ENCODE results near the gene VAC14. TPM values are rescaled to one million over a fixed set of nuclear protein-coding genes. Genes with fewer than 3 reads are reported as not detected.

VAC14 gene
- total RNA-seq, 1 donor from 2014 or later, result 38.4 TPM

DNA sequence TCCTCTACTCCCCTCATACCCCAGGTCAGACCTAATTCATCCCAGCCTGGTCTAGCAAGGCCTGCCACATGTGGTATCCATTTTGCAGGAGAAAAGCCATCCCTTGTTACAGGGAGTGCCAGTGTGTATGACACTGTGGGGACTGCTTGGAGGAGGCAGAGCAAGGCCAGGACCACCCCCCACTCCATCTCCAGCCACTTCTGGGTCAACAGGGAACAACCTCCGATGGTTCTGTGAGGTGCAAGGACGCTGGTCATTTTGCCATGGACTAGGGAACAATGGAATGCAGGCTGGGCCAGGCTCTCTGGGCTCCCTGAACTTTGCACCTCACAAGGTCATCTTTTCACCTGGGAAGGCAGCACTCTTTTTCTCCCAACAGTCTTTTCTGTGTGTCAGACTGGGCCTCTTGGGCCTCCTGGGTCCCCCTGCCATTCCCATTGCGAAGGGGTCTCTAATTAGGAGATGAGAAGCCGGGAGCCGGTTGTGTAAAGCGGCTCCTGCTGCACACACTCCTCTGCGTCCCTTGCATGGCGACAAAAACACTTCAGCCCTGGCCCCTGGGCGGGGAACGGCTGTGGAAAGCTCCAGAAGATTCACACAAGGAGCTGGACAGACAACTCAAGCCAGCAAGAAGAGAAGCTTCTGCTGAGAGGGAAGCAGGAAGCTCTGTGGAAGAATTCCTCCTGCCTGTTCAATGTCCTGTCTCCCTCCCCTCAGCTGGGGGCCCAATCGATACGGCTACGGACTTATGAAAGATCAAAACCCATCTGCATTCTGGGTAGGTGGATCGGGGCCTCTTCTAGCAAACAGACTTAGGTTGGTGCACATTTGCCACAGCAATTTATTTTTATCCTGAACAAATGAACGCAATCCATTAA lies 76.6 kb downstream of the VAC14 start:
- H3K9me3 Mint-ChIP-seq (ENCODE audit: low read depth), result peaks cover 9% of the 10 kb centered on the region
- H3K36me3 Mint-ChIP-seq (ENCODE audit: insufficient read depth), result peaks cover 20% of the 10 kb centered on the region
- H3K27me3 Mint-ChIP-seq, result no peaks in the 10 kb centered on the region
- no peak overlapping the region for H3K4me3 Mint-ChIP-seq (ENCODE audit: low read depth)
- peaks cover 12% of the 10 kb centered on the region for H3K4me1 Mint-ChIP-seq (ENCODE audit: low read depth)
- no peak for DNase-seq (ENCODE audit: low spot score, unreplicated experiment)
- H3K27ac Mint-ChIP-seq, result peak overlapping the region; percentile 71
- TF ChIP-seq, protein P1, sequence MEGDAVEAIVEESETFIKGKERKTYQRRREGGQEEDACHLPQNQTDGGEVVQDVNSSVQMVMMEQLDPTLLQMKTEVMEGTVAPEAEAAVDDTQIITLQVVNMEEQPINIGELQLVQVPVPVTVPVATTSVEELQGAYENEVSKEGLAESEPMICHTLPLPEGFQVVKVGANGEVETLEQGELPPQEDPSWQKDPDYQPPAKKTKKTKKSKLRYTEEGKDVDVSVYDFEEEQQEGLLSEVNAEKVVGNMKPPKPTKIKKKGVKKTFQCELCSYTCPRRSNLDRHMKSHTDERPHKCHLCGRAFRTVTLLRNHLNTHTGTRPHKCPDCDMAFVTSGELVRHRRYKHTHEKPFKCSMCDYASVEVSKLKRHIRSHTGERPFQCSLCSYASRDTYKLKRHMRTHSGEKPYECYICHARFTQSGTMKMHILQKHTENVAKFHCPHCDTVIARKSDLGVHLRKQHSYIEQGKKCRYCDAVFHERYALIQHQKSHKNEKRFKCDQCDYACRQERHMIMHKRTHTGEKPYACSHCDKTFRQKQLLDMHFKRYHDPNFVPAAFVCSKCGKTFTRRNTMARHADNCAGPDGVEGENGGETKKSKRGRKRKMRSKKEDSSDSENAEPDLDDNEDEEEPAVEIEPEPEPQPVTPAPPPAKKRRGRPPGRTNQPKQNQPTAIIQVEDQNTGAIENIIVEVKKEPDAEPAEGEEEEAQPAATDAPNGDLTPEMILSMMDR (IDR thresholded peaks at IDR 0.05; ENCODE audit: unreplicated experiment), result no peak

DNA sequence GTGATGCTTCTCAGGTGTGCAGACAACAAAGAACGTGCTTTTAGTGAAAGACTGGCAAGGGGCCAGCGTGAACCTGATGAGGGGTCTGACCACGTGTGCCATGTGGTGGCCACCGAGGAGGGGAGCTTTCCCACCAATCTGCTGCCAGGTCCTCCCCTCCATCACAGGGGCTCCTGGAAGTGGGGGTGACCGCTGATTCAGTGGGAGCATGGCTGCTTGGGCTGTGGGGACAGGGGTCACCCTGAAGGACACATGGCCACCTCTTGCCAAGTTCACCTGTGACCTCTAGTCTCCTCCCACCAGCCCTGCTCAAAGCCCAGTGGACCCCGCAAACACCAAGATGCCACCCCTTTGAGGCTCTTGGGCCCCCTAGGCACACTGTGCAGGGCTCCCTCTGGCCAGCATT lies 77.2 kb downstream of the VAC14 start:
- no peak overlapping the region for H3K27ac Mint-ChIP-seq
- TF ChIP-seq, protein P1 (IDR thresholded peaks at IDR 0.05; ENCODE audit: unreplicated experiment), result no peak
- peaks cover 23% of the 10 kb centered on the region for H3K36me3 Mint-ChIP-seq (ENCODE audit: insufficient read depth)
- peaks cover 12% of the 10 kb centered on the region for H3K4me1 Mint-ChIP-seq (ENCODE audit: low read depth)
- H3K9me3 Mint-ChIP-seq (ENCODE audit: low read depth), result peaks cover 11% of the 10 kb centered on the region
- no peak overlapping the region for H3K4me3 Mint-ChIP-seq (ENCODE audit: low read depth)
- H3K27me3 Mint-ChIP-seq, result no peaks in the 10 kb centered on the region
- no peak for DNase-seq (ENCODE audit: low spot score, unreplicated experiment)

DNA sequence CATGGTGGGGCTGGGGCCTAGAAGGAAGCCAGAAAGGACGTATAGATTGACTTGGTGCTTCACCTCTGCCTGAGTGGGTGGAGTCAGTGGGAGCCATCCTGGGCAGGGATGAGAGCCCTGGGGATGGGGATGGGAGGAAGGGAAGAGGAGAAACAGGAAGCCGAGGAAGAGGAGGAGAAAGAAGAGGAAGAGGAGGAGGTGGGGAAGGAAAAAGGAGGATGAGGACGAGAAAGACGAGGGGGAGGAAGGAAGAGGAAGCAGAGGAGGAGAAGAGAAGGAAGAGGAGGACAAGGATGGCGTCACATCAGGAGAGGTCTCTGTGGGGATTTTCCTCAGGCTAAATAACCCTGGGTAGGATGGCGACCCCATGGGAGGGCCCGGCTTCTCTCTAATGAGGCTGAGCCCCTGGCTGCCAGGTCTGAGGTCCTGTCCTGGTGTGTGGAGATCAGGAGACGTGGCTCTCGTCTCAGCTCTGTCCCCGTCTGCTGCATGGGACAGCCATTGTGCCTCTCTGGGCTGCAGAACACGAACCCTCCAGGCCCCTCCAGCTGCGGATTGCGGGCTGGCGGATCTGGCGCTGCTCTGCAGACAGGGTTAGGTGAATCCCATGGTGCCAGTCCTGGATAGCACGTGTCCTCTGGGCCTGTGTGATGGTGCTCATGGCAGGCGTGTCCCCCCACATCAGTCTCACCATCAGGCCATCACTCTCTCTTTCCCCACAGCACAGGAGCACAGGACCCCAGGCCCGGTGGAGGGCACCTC lies 79.6 kb downstream of the VAC14 start:
- TF ChIP-seq, protein P1 (IDR thresholded peaks at IDR 0.05; ENCODE audit: unreplicated experiment), result no peak
- no peak overlapping the region for H3K27ac Mint-ChIP-seq

DNA sequence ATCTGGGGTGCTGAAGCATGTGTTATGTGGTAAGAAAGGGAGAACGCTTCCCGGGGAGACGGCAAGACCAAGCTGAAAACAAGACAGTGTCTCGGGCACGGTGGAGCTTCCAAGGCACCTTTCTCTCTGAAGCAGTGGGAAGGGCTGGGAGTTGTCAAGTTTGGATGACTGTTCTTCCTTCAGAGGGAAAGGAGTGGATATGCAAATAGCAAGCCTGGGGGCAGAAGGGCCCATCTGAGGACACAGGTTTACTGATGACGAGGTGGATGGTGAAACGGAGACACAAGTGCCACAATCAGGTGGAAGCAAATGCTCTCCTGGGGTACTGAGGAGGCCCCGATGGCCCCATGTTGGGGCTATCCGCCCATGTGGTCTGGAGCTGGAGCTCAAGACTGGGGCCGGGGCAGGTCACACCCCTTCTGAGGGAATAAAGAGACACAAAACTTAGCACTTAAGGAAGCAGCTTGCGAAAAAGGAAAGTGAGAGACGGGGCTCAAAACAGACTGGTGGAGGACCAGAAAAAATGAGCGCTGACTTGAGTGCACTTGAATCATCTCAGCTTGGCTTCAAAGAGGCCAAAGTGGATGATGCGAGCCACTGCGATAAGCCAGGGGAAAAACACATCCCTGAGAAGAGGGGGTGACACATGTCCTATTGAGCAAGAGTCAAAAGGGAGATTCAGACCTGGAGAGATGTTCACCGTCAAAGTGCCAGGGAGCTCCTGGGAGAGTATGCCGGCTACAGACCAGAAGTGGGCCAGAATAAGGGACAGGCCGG lies 80.3 kb downstream of the VAC14 start:
- no peak for DNase-seq (ENCODE audit: low spot score, unreplicated experiment)

More for the DNA sequence above, 79.6 kb downstream of the VAC14 start:
- Mint-ChIP-seq H3K36me3 (ENCODE audit: insufficient read depth) (peaks cover 23% of the 10 kb centered on the region), H3K4me3 (ENCODE audit: low read depth) (no peak overlapping the region), H3K4me1 (ENCODE audit: low read depth) (peaks cover 12% of the 10 kb centered on the region), H3K9me3 (ENCODE audit: low read depth) (peaks cover 11% of the 10 kb centered on the region), H3K27me3 (no peaks in the 10 kb centered on the region)
- DNase-seq (ENCODE audit: low spot score, unreplicated experiment), result no peak

More for the DNA sequence above, 80.3 kb downstream of the VAC14 start:
- Mint-ChIP-seq H3K27ac (no peak overlapping the region), H3K9me3 (ENCODE audit: low read depth) (peaks cover 11% of the 10 kb centered on the region), H3K4me3 (ENCODE audit: low read depth) (no peak overlapping the region), H3K36me3 (ENCODE audit: insufficient read depth) (peaks cover 23% of the 10 kb centered on the region), H3K4me1 (ENCODE audit: low read depth) (peaks cover 8% of the 10 kb centered on the region), H3K27me3 (no peaks in the 10 kb centered on the region)
- TF ChIP-seq, protein P1 (IDR thresholded peaks at IDR 0.05; ENCODE audit: unreplicated experiment), result no peak
